Calu3 (cell line): ENCODE results near the gene POLN. TPM values are rescaled to one million over a fixed set of nuclear protein-coding genes. Genes with fewer than 3 reads are reported as not detected.

Source experiments
- BruUV-seq: library from RNA; stranded (reverse); fragments of 400-500 nt; replicated peaks from 2 replicates; lab custom pipeline; 2021; lab: Mats Ljungman, UMichigan
- CTCF ChIA-PET: fragments of 300-600 bp; sonication (Branson Sonifier 250); formaldehyde crosslinking; loops from one replicate; lab custom pipeline; 2022; ENCODE audit warnings: antibody characterized with exemption; lab: Charles Lee
- DNase-seq: peaks from one replicate; pipeline ENCODE4 v3.0.0; 2022
- H3K27ac Mint-ChIP-seq: one replicate; pipeline ENCODE4 v1.8.0; 2022; ENCODE audit warnings: mixed read lengths; ENCODE audit not compliant: unreplicated experiment
- H3K27me3 Mint-ChIP-seq: one replicate; pipeline ENCODE4 v1.8.0; 2022; ENCODE audit warnings: mixed read lengths; ENCODE audit not compliant: unreplicated experiment
- H3K36me3 Mint-ChIP-seq: one replicate; pipeline ENCODE4 v1.8.0; 2022; ENCODE audit warnings: mild to moderate bottlenecking, moderate library complexity, mixed read lengths; ENCODE audit not compliant: insufficient read depth, unreplicated experiment
- H3K4me1 Mint-ChIP-seq: one replicate; pipeline ENCODE4 v1.8.0; 2022; ENCODE audit warnings: mild to moderate bottlenecking, low read depth, mixed read lengths; ENCODE audit not compliant: unreplicated experiment
- H3K4me3 Mint-ChIP-seq: one replicate; pipeline ENCODE4 v1.8.0; 2022; ENCODE audit warnings: mild to moderate bottlenecking, low read depth, moderate library complexity, mixed read lengths; ENCODE audit not compliant: unreplicated experiment
- H3K9me3 Mint-ChIP-seq: one replicate; pipeline ENCODE4 v1.8.0; 2022; ENCODE audit warnings: low read depth, mixed read lengths; ENCODE audit not compliant: unreplicated experiment
- CTCF ChIP-seq: fragments of 200-600 bp; IDR thresholded peaks from one replicate; pipeline ENCODE4 v1.8.0; 2022; ENCODE audit warnings: antibody characterized with exemption; ENCODE audit not compliant: unreplicated experiment
- intact Hi-C: fragments of 100-400 bp; cut with micrococcal nuclease; formaldehyde crosslinking; loops from one replicate; pipeline ENCODE4 v1.10.0; 2022; ENCODE audit not compliant: unreplicated experiment
- total RNA-seq: library from RNA; stranded (reverse); gene quantifications from 2 replicates; pipeline ENCODE4 v1.2.3, GENCODE V29; 2022

The POLN gene
- total RNA-seq, 1 experiment from 2014 or later: 4.1 TPM

GRCh38 chr4:2183394-2183793 is 58.5 kb downstream of the POLN start:
- no peak overlapping the region for H3K4me3 Mint-ChIP-seq
- no peaks in the 10 kb centered on the region for H3K4me1 Mint-ChIP-seq
- no peaks in the 10 kb centered on the region for H3K9me3 Mint-ChIP-seq
- DNase-seq: no peak
- TF ChIP-seq CTCF: no peak
- no peak overlapping the region for H3K27ac Mint-ChIP-seq
- intact Hi-C loops: loop anchor here (10.0 kb wide), 2 partner anchors 169 to 239 kb away; no protein-coding TSS in a partner anchor
- CTCF ChIA-PET: interaction anchor here (0.7 kb wide), 1 partner anchor 302 kb away, joined by 5 read pairs; no protein-coding TSS in a partner anchor
- no TSS peak for BruUV-seq
- no peaks in the 10 kb centered on the region for H3K36me3 Mint-ChIP-seq
- no peaks in the 10 kb centered on the region for H3K27me3 Mint-ChIP-seq

- Mint-ChIP-seq H3K27me3 (no peaks in the 10 kb centered on the region), H3K4me1 (no peaks in the 10 kb centered on the region), H3K9me3 (no peaks in the 10 kb centered on the region), H3K27ac (no peak overlapping the region), H3K4me3 (no peak overlapping the region), H3K36me3 (no peaks in the 10 kb centered on the region)
- intact Hi-C loops: loop anchor here (10.0 kb wide), 2 partner anchors 168 to 238 kb away; no protein-coding TSS in a partner anchor
- DNase-seq: no peak
- no peak for TF ChIP-seq CTCF
- no TSS peak for BruUV-seq
- CTCF ChIA-PET: no interaction called here
Measured at GRCh38 chr4:2182994-2183393, 58.9 kb downstream of the POLN start.

GRCh38 chr4:2180410-2180809 is 61.5 kb downstream of the POLN start:
- H3K4me1 Mint-ChIP-seq: no peaks in the 10 kb centered on the region
- DNase-seq: no peak
- BruUV-seq: no TSS peak
- no peak for TF ChIP-seq CTCF
- CTCF ChIA-PET: no interaction called here
- H3K27ac Mint-ChIP-seq: no peak overlapping the region
- H3K27me3 Mint-ChIP-seq: no peaks in the 10 kb centered on the region
- no peak overlapping the region for H3K4me3 Mint-ChIP-seq
- no peaks in the 10 kb centered on the region for H3K9me3 Mint-ChIP-seq
- no peaks in the 10 kb centered on the region for H3K36me3 Mint-ChIP-seq
- intact Hi-C loops: loop anchor here (10.0 kb wide), 2 partner anchors 166 to 236 kb away; no protein-coding TSS in a partner anchor

GRCh38 chr4:2179717-2180116 is 62.2 kb downstream of the POLN start:
- no peak for DNase-seq
- H3K9me3 Mint-ChIP-seq: no peaks in the 10 kb centered on the region
- H3K27ac Mint-ChIP-seq: no peak overlapping the region
- H3K27me3 Mint-ChIP-seq: no peaks in the 10 kb centered on the region
- intact Hi-C loops: loop anchor here (10.0 kb wide), 2 partner anchors 165 to 235 kb away; no protein-coding TSS in a partner anchor
- H3K4me3 Mint-ChIP-seq: no peak overlapping the region
- CTCF ChIA-PET: no interaction called here
- no peak for TF ChIP-seq CTCF
- no peaks in the 10 kb centered on the region for H3K4me1 Mint-ChIP-seq
- H3K36me3 Mint-ChIP-seq: no peaks in the 10 kb centered on the region
- BruUV-seq: no TSS peak
